ENCODE measurements around the gene PALMD. TPM values are rescaled to one million over a fixed set of nuclear protein-coding genes. Genes with fewer than 3 reads are reported as not detected.

PALMD gene
- total RNA-seq, 3 donors from 2014 or later (not counting 1 experiment from before 2014, with no cell fraction given) = not detected

DNA sequence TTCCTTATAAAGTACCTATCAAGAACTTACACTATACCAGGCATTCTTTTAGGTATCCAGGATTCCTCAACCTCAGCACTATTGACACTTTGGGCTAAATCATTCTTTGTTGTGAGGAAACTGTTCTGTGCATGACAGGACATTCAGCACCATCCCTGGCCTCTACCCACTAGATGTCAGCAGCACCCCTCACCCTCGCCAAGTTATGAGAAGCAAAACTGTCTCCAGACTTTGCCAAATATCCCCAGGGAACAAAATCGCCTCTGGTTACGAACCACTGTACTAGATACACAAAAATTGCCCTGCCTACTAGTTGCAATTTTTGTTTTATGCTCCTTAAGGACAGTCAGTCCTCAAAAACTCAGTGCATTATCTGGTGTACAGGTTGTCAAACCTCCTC, 35.7 kb downstream of the PALMD start:
- no peaks in the 10 kb centered on the region for H3K27me3 ChIP-seq (ENCODE audit: control insufficient read depth, insufficient read depth, low read length)
- no peak overlapping the region for H3K27ac ChIP-seq (ENCODE audit: low read length)
- H3K4me3 ChIP-seq (ENCODE audit: low read length) = no peak overlapping the region
- intact Hi-C loops (cut with micrococcal nuclease) = no loop called here
- 78% methylated on average over 3 of the region's 3 CpGs for WGBS (ENCODE audit: insufficient coverage)
- TF ChIP-seq, protein P1, sequence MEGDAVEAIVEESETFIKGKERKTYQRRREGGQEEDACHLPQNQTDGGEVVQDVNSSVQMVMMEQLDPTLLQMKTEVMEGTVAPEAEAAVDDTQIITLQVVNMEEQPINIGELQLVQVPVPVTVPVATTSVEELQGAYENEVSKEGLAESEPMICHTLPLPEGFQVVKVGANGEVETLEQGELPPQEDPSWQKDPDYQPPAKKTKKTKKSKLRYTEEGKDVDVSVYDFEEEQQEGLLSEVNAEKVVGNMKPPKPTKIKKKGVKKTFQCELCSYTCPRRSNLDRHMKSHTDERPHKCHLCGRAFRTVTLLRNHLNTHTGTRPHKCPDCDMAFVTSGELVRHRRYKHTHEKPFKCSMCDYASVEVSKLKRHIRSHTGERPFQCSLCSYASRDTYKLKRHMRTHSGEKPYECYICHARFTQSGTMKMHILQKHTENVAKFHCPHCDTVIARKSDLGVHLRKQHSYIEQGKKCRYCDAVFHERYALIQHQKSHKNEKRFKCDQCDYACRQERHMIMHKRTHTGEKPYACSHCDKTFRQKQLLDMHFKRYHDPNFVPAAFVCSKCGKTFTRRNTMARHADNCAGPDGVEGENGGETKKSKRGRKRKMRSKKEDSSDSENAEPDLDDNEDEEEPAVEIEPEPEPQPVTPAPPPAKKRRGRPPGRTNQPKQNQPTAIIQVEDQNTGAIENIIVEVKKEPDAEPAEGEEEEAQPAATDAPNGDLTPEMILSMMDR (IDR thresholded peaks at IDR 0.05) = no peak
- Mint-ChIP-seq H3K36me3 (no peaks in the 10 kb centered on the region), H3K27ac (no peak overlapping the region), H3K27me3 (ENCODE audit: low read depth in 2 of 2) (peaks cover 0 to 11% of the 10 kb centered on the region in 2 donors), H3K9me3 (no peaks in the 10 kb centered on the region), H3K4me3 (no peak overlapping the region), H3K4me1 (no peaks in the 10 kb centered on the region)
- ATAC-seq (no peak), DNase-seq (no peak)
- H3K9me3 ChIP-seq (ENCODE audit: control insufficient read depth, insufficient read depth, low read length) = no peaks in the 10 kb centered on the region
- H3K36me3 ChIP-seq (ENCODE audit: control insufficient read depth, insufficient read depth, low read length) = no peaks in the 10 kb centered on the region
- H3K4me1 ChIP-seq (ENCODE audit: control insufficient read depth, insufficient read depth, low read length) = no peaks in the 10 kb centered on the region

DNA sequence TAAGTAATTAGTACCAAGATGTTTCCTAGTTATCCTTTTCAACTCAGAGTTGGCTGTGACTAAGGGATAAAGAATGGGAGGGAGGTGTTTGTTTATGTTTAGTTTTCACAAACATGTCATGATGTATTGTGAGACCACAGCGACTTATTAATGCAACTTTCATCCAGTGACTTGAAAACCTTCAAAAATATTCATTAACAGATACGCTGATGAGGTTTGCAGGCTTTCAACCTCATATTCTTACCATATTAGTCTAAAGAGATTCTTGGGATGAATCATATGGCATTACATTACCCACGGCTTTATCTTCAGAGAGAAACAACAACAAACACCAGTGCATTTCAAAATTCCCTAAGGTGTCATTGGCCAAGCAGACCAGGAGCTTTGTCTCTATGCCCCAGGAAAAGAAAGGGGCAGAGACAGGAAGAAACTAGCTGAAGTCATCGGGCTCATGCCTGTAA, 36.4 kb downstream of the PALMD start:
- TF ChIP-seq, protein P1 (IDR thresholded peaks at IDR 0.05) = no peak
- H3K4me1 ChIP-seq (ENCODE audit: control insufficient read depth, insufficient read depth, low read length) = no peaks in the 10 kb centered on the region
- no peaks in the 10 kb centered on the region for H3K4me1 Mint-ChIP-seq
- no peaks in the 10 kb centered on the region for H3K9me3 Mint-ChIP-seq
- 88% methylated on average over 2 of the region's 4 CpGs for WGBS (ENCODE audit: insufficient coverage)
- ATAC-seq = no peak
- H3K4me3 ChIP-seq (ENCODE audit: low read length) = no peak overlapping the region
- no peaks in the 10 kb centered on the region for H3K36me3 Mint-ChIP-seq
- no peak overlapping the region for H3K27ac Mint-ChIP-seq
- no peaks in the 10 kb centered on the region for H3K27me3 ChIP-seq (ENCODE audit: control insufficient read depth, insufficient read depth, low read length)
- no peak overlapping the region for H3K27ac ChIP-seq (ENCODE audit: low read length)
- no peak overlapping the region for H3K4me3 Mint-ChIP-seq
- H3K27me3 Mint-ChIP-seq (ENCODE audit: low read depth in 2 of 2) = peaks cover 0 to 9% of the 10 kb centered on the region in 2 donors
- intact Hi-C loops (cut with micrococcal nuclease) = no loop called here
- no peaks in the 10 kb centered on the region for H3K36me3 ChIP-seq (ENCODE audit: control insufficient read depth, insufficient read depth, low read length)
- no peaks in the 10 kb centered on the region for H3K9me3 ChIP-seq (ENCODE audit: control insufficient read depth, insufficient read depth, low read length)
- DNase-seq = no peak

DNA sequence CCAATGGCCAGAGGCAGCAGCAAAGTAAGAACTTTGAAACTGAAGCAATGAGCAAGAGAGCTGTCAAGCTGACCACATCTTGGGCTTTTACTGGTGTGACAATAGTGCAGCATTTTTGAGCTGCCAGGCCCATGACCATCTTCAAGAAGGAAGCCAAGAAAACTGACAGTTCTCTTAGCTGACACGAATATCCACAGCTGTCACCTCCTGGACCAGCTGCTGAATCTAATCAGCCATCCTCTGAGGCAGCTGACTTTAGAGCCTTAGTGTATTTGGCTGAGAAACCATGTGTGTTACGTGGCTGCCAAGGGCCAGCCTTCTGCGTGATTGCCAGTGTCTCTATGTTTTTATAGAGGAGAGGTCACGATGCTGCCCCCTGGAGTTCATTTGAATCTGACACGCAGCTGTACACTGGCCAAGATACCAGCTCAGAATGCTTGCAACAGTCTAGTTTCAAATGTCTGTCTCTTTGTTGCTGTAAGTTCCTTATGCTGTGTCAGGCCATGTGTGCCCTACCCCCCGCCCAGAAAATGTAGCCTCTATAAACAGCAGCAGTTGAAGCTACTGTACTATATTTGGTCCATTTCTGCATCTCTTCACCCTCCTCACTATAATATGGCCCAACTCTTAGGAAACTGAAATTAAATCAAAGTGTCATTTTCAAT, 39.7 kb downstream of the PALMD start:
- Mint-ChIP-seq H3K27ac (no peak overlapping the region), H3K36me3 (no peaks in the 10 kb centered on the region), H3K9me3 (no peaks in the 10 kb centered on the region), H3K4me3 (no peak overlapping the region), H3K4me1 (no peaks in the 10 kb centered on the region), H3K27me3 (ENCODE audit: low read depth in 2 of 2) (peaks cover 6 to 8% of the 10 kb centered on the region in 2 donors)
- ATAC-seq (peak; percentile 40 to 64 (median 62)), DNase-seq (peak in 1 of 2 donors; percentile 53)
- H3K4me3 ChIP-seq (ENCODE audit: low read length) = no peak overlapping the region
- TF ChIP-seq, protein P1 (IDR thresholded peaks at IDR 0.05) = peak; percentile 49
- WGBS (ENCODE audit: insufficient coverage) = 55% methylated on average over 6 of the region's 6 CpGs
- no peaks in the 10 kb centered on the region for H3K27me3 ChIP-seq (ENCODE audit: control insufficient read depth, insufficient read depth, low read length)
- no peaks in the 10 kb centered on the region for H3K36me3 ChIP-seq (ENCODE audit: control insufficient read depth, insufficient read depth, low read length)
- intact Hi-C loops (cut with micrococcal nuclease) = no loop called here
- H3K4me1 ChIP-seq (ENCODE audit: control insufficient read depth, insufficient read depth, low read length) = no peaks in the 10 kb centered on the region
- no peaks in the 10 kb centered on the region for H3K9me3 ChIP-seq (ENCODE audit: control insufficient read depth, insufficient read depth, low read length)
- no peak overlapping the region for H3K27ac ChIP-seq (ENCODE audit: low read length)

DNA sequence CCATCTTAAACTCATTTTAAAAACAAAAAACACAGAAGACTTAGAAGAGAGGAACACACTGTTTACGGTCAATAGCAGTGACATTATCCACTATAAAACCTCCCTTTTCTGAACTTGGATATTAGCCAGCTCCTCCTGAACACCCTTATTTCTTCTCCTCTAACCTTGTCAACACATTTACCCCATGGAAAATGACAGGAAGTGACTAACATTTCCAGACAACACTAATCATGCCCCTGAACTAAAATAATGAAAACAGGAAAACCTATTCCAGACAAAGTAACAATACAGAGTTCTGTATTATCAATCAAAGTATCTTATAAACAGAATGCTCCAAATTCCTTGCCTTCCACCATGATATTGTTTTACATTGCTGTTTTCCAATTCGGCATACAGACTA, 45.3 kb downstream of the PALMD start:
- Mint-ChIP-seq H3K4me3 (no peak overlapping the region), H3K36me3 (no peaks in the 10 kb centered on the region), H3K27me3 (ENCODE audit: low read depth in 2 of 2) (peaks cover 6 to 34% of the 10 kb centered on the region in 2 donors), H3K4me1 (no peaks in the 10 kb centered on the region), H3K9me3 (no peaks in the 10 kb centered on the region), H3K27ac (no peak overlapping the region)
- intact Hi-C loops (cut with micrococcal nuclease) = no loop called here
- ATAC-seq (no peak), DNase-seq (no peak)
- H3K27me3 ChIP-seq (ENCODE audit: control insufficient read depth, insufficient read depth, low read length) = no peaks in the 10 kb centered on the region
- TF ChIP-seq, protein P1 (IDR thresholded peaks at IDR 0.05) = no peak
- H3K4me3 ChIP-seq (ENCODE audit: low read length) = no peak overlapping the region
- 93% methylated on average over 1 of the region's 2 CpGs for WGBS (ENCODE audit: insufficient coverage)
- H3K9me3 ChIP-seq (ENCODE audit: control insufficient read depth, insufficient read depth, low read length) = no peaks in the 10 kb centered on the region
- H3K36me3 ChIP-seq (ENCODE audit: control insufficient read depth, insufficient read depth, low read length) = no peaks in the 10 kb centered on the region
- H3K4me1 ChIP-seq (ENCODE audit: control insufficient read depth, insufficient read depth, low read length) = no peaks in the 10 kb centered on the region
- no peak overlapping the region for H3K27ac ChIP-seq (ENCODE audit: low read length)
